ENCODE results near the gene P4HB. TPM values are rescaled to one million over a fixed set of nuclear protein-coding genes. Genes with fewer than 3 reads are reported as not detected.

The P4HB gene
- total and polyA plus RNA-seq, 12 donors, result 244 to 801 (median 332) TPM

- peaks cover 3 to 16% (median 13%) of the 10 kb centered on the region in 9 donors for H3K4me1 ChIP-seq
- intact Hi-C loops (cut with DNase I), result no loop called here
- DNase-seq (no peak), ATAC-seq (no peak)
- WGBS, 2 donors, result 84 to 87% methylated on average over 18 of the region's 18 CpGs
- no peak overlapping the region for H3K27ac ChIP-seq
- no peak for TF ChIP-seq CTCF (IDR thresholded peaks at IDR 0.05)
- H3K27me3 ChIP-seq, result peaks cover 0 to 26% (median 0%) of the 10 kb centered on the region in 7 donors
- peaks cover 0 to 70% (median 32%) of the 10 kb centered on the region in 9 donors for H3K36me3 ChIP-seq
- H3K9me3 ChIP-seq, result no peaks in the 10 kb centered on the region
- H3K4me3 ChIP-seq, result no peak overlapping the region
These were observed 40.0 kb upstream of the P4HB start for GRCh38 chr17:81900181-81900820.

GRCh38 chr17:81899514-81900166 lies 39.3 kb upstream of the P4HB start:
- Histone ChIP-seq H3K36me3 (peaks cover 0 to 72% (median 34%) of the 10 kb centered on the region in 9 donors), H3K27me3 (peaks cover 0 to 26% (median 0%) of the 10 kb centered on the region in 7 donors), H3K9me3 (no peaks in the 10 kb centered on the region), H3K4me1 (peaks cover 3 to 16% (median 13%) of the 10 kb centered on the region in 9 donors), H3K4me3 (no peak overlapping the region), H3K27ac (no peak overlapping the region)
- intact Hi-C loops (cut with DNase I), result no loop called here
- DNase-seq (no peak), ATAC-seq (no peak)
- TF ChIP-seq CTCF (IDR thresholded peaks at IDR 0.05), result no peak
- WGBS, 2 donors, result 94 to 95% methylated on average over 22 of the region's 22 CpGs

GRCh38 chr17:81898885-81899284 lies 38.5 kb upstream of the P4HB start:
- H3K36me3 ChIP-seq, result peaks cover 0 to 72% (median 42%) of the 10 kb centered on the region in 9 donors
- H3K27me3 ChIP-seq, result peaks cover 0 to 26% (median 0%) of the 10 kb centered on the region in 7 donors
- WGBS, 2 donors, result 90 to 92% methylated on average over 9 of the region's 9 CpGs
- TF ChIP-seq CTCF (IDR thresholded peaks at IDR 0.05), result no peak
- no peak overlapping the region for H3K4me3 ChIP-seq
- intact Hi-C loops (cut with DNase I), result no loop called here
- ATAC-seq (no peak), DNase-seq (no peak)
- H3K27ac ChIP-seq, result no peak overlapping the region
- H3K4me1 ChIP-seq, result peaks cover 3 to 16% (median 13%) of the 10 kb centered on the region in 9 donors
- no peaks in the 10 kb centered on the region for H3K9me3 ChIP-seq

- Histone ChIP-seq H3K4me3 (no peak overlapping the region), H3K36me3 (peaks cover 0 to 77% (median 44%) of the 10 kb centered on the region in 9 donors), H3K27me3 (peaks cover 0 to 24% (median 0%) of the 10 kb centered on the region in 7 donors), H3K9me3 (no peaks in the 10 kb centered on the region), H3K4me1 (peaks cover 3 to 16% (median 13%) of the 10 kb centered on the region in 9 donors), H3K27ac (no peak overlapping the region)
- 89 to 91% methylated on average over 19 of the region's 19 CpGs for WGBS, 2 donors
- no peak for DNase-seq
- ATAC-seq, result no peak
- no peak for TF ChIP-seq CTCF (IDR thresholded peaks at IDR 0.05)
- intact Hi-C loops (cut with DNase I), result no loop called here
These were observed 37.9 kb upstream of the P4HB start for GRCh38 chr17:81898029-81898866.

All from heart right ventricle (tissue), 16 donors.